Activated T-helper 1 cell treated with anti-CD3 and anti-CD28 coated beads, Interleukin-12 subunit alpha, Interleukin-12 subunit beta, Interleukin-2, Interleukin-4 antibody, amounts not matched to agents 30 ng/mL and 10 ng/mL and 1 ng/mL, durations not matched to agents 14 hours and 24 hours and 36 hours (primary cell): ENCODE results near the gene SCARF2. TPM values are rescaled to one million over a fixed set of nuclear protein-coding genes. Genes with fewer than 3 reads are reported as not detected.
A peak's percentile ranks its signal among the peaks of the same experiment; 100 is the strongest.
"Not testable (repeated sequence)": the region's sequence is repeated elsewhere in the genome, so short reads cannot be mapped to it uniquely, and the experiment has no call there.

Experiments used
- DNase-seq: peaks from one replicate; pipeline ENCODE4 v3.0.0; 2021; ENCODE audit warnings: low spot score
- H3K27ac Mint-ChIP-seq: one replicate; pipeline ENCODE4 v1.8.0; 2021; ENCODE audit warnings: mild to moderate bottlenecking, mixed read lengths
- H3K27me3 Mint-ChIP-seq: one replicate; pipeline ENCODE4 v1.8.0; 2022; ENCODE audit warnings: mild to moderate bottlenecking, moderate library complexity, mixed read lengths; ENCODE audit not compliant: insufficient read depth
- H3K36me3 Mint-ChIP-seq: one replicate; pipeline ENCODE4 v1.8.0; 2021; ENCODE audit warnings: low read depth, mixed read lengths
- H3K4me1 Mint-ChIP-seq: one replicate; pipeline ENCODE4 v1.8.0; 2021; ENCODE audit warnings: low read depth, mixed read lengths
- H3K4me3 Mint-ChIP-seq: one replicate; pipeline ENCODE4 v1.8.0; 2021; ENCODE audit warnings: mild to moderate bottlenecking, moderate library complexity, mixed read lengths
- H3K9me3 Mint-ChIP-seq: one replicate; pipeline ENCODE4 v1.8.0; 2021; ENCODE audit warnings: mixed read lengths
- intact Hi-C: fragments of 100-400 bp; cut with micrococcal nuclease; formaldehyde crosslinking; loops from one replicate; pipeline ENCODE4 v1.15.1; 2024
- total RNA-seq: library from RNA; stranded (reverse); gene quantifications from 2 replicates; pipeline ENCODE4 v1.2.3, GENCODE V29; 2022

SCARF2 gene, protein sequence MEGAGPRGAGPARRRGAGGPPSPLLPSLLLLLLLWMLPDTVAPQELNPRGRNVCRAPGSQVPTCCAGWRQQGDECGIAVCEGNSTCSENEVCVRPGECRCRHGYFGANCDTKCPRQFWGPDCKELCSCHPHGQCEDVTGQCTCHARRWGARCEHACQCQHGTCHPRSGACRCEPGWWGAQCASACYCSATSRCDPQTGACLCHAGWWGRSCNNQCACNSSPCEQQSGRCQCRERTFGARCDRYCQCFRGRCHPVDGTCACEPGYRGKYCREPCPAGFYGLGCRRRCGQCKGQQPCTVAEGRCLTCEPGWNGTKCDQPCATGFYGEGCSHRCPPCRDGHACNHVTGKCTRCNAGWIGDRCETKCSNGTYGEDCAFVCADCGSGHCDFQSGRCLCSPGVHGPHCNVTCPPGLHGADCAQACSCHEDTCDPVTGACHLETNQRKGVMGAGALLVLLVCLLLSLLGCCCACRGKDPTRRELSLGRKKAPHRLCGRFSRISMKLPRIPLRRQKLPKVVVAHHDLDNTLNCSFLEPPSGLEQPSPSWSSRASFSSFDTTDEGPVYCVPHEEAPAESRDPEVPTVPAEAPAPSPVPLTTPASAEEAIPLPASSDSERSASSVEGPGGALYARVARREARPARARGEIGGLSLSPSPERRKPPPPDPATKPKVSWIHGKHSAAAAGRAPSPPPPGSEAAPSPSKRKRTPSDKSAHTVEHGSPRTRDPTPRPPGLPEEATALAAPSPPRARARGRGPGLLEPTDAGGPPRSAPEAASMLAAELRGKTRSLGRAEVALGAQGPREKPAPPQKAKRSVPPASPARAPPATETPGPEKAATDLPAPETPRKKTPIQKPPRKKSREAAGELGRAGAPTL
- 0.24 and 0.41 TPM in 2 replicates for total RNA-seq

DNA sequence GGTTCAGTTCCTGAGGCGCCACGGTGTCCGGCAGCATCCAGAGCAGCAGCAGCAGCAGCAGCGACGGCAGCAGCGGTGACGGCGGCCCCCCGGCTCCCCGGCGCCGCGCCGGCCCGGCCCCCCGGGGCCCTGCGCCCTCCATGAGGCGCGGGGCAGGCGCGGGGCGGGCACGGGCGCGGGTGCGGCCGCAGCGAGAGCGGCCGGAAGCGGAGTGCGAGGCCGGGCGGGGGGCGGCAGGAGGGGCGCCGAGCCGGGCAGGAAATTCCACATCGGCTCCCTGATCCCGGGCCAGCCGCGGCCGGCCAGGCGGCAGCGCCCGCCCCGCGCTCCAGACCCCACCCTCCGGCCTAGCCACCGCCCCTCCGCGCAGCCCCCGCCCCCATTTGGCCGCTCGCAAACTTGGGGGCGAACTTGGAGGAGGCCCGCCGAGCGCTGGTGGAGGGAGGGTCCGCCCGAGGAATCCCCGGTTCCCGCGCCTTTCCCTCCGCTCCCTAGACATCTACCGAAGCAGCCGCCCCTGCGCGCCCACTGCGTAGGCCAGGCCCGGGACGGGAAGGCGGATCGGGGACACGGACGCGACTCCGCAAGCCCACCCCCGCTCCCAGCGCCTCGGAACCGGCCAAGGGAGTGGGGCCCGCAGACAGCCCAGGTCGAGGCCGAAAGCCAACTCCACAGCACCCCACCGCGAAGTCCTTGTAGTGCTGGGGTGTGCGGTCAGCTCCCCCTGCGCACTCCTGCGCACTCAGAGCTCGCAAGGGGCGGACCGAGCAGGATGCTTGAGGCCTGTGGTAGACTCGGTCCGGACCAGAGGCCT lies at the start of gene SCARF2:
Gene SCARF2, minus strand, starts transcription at position 213 of the 814 bp plus-strand sequence. Its CDS starts 71 bp downstream, at position 142.
- Mint-ChIP-seq H3K27me3 (peaks cover 48% of the 10 kb centered on the region), H3K4me3 (peak within 1 kb of the TSS; percentile 56), H3K4me1 (peaks cover 5% of the 10 kb centered on the region), H3K27ac (no peak within 1 kb of the TSS), H3K36me3 (peaks cover 7% of the 10 kb centered on the region), H3K9me3 (no peaks in the 10 kb centered on the region)
- intact Hi-C loops, result loop anchor here (1.0 to 10.0 kb wide), 2 partner anchors 9 to 463 kb away; no protein-coding TSS in a partner anchor
- no peak for DNase-seq

- no peak overlapping the region for H3K4me3 Mint-ChIP-seq
- H3K36me3 Mint-ChIP-seq, result peaks cover 10% of the 10 kb centered on the region
- H3K4me1 Mint-ChIP-seq, result peaks cover 15% of the 10 kb centered on the region
- H3K9me3 Mint-ChIP-seq, result no peaks in the 10 kb centered on the region
- no peak for DNase-seq
- intact Hi-C loops, result no loop called here
- H3K27ac Mint-ChIP-seq, result no peak overlapping the region
- H3K27me3 Mint-ChIP-seq, result no peaks in the 10 kb centered on the region
These were observed 48.6 kb upstream of the SCARF2 start for GRCh38 chr22:20486229-20486628.

GRCh38 chr22:20484948-20485683 lies 47.5 kb upstream of the SCARF2 start:
- H3K27ac Mint-ChIP-seq, result no peak overlapping the region
- peaks cover 10% of the 10 kb centered on the region for H3K36me3 Mint-ChIP-seq
- H3K4me3 Mint-ChIP-seq, result no peak overlapping the region
- peaks cover 3% of the 10 kb centered on the region for H3K4me1 Mint-ChIP-seq
- H3K9me3 Mint-ChIP-seq, result no peaks in the 10 kb centered on the region
- DNase-seq, result no peak
- intact Hi-C loops, result no loop called here
- no peaks in the 10 kb centered on the region for H3K27me3 Mint-ChIP-seq

DNA sequence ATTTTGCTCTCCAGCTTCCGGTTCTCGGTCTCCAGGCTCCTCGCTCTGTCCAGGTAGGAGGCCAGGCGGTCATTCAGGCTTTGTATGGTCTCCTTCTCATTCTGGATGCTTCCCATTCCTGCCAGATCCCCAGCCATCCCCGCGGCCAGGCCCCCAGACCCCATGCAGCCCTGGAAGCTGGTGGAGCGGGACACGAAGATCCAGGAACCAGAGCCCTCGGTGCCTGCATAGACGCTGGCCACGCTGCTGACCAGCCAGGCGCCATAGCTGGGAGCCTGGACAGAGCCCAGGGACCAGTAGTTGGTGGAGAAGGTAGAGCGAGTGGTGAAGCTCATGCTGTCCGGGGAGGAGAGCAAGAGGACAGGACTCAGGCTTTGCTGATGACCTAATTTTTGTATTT lies 46.1 kb upstream of the SCARF2 start:
- no peaks in the 10 kb centered on the region for H3K4me1 Mint-ChIP-seq
- H3K27me3 Mint-ChIP-seq, result no peaks in the 10 kb centered on the region
- intact Hi-C loops, result no loop called here
- no peak overlapping the region for H3K27ac Mint-ChIP-seq
- no peaks in the 10 kb centered on the region for H3K9me3 Mint-ChIP-seq
- no peak for DNase-seq
- H3K4me3 Mint-ChIP-seq, result no peak overlapping the region
- peaks cover 12% of the 10 kb centered on the region for H3K36me3 Mint-ChIP-seq

- intact Hi-C loops, H3K4me1 Mint-ChIP-seq, DNase-seq, H3K4me3 Mint-ChIP-seq, H3K27me3 Mint-ChIP-seq, H3K27ac Mint-ChIP-seq, H3K9me3 Mint-ChIP-seq: not testable (repeated sequence)
- peaks cover 10% of the 10 kb centered on the region for H3K36me3 Mint-ChIP-seq
These were observed 45.5 kb upstream of the SCARF2 start for GRCh38 chr22:20483143-20483506.

DNA sequence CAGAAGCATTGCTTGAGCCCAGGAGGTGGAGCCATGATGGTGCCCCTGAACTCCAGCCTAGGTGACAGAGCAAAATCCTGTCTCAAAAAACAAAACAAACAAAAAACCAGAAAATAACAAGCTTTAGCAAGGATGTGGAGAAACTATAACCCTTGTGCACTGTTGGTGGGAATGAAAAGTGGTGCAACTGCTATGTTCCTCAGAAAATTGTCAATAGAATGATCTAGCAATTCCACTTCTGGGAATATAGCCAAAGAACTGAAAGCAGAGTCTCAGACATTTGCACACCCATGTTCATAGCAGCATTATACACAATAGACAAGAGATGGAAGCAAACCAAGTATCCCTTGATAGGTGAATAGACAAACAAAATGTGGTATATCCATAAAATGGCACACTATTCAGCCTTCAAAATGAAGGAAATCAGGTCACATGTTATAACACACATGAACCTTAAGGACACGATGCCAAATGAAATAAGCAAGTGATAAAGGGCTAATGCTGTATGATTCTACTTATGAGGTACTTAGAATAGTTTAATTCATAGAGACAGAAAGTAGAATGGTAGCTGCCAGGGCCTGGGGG lies 42.1 kb upstream of the SCARF2 start:
- no peak for DNase-seq
- peaks cover 9% of the 10 kb centered on the region for H3K4me1 Mint-ChIP-seq
- no peaks in the 10 kb centered on the region for H3K27me3 Mint-ChIP-seq
- H3K9me3 Mint-ChIP-seq, result no peaks in the 10 kb centered on the region
- intact Hi-C loops, result no loop called here
- H3K27ac Mint-ChIP-seq, result no peak overlapping the region
- H3K4me3 Mint-ChIP-seq, result no peak overlapping the region
- H3K36me3 Mint-ChIP-seq, result peaks cover 6% of the 10 kb centered on the region

DNA sequence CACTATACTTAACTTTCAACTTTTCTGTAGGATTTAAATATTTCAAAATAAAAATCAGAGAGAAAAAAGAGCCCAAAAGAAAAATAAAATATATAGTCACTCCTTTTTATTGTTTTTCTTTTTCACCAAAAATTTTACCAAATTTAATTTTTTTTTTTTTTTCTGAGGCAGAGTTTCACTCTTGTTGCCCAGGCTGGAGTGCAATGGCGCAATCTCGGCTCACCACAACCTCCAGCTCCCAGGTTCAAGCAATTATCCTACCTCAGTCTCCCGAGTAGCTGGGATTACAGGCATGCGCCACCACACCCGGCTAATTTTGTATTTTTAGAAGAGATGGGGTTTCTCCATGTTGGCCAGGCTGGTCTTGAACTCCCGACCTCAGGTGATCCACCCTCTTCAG lies 40.4 kb upstream of the SCARF2 start:
- H3K27me3 Mint-ChIP-seq, intact Hi-C loops, H3K36me3 Mint-ChIP-seq, H3K4me3 Mint-ChIP-seq, H3K27ac Mint-ChIP-seq, DNase-seq, H3K9me3 Mint-ChIP-seq: not testable (repeated sequence)
- peaks cover 11% of the 10 kb centered on the region for H3K4me1 Mint-ChIP-seq

GRCh38 chr22:20475569-20475968 lies 37.9 kb upstream of the SCARF2 start:
- not testable (repeated sequence) for H3K27ac Mint-ChIP-seq, H3K36me3 Mint-ChIP-seq, DNase-seq, H3K4me3 Mint-ChIP-seq, H3K9me3 Mint-ChIP-seq, H3K27me3 Mint-ChIP-seq
- intact Hi-C loops, result loop anchor here (1.0 kb wide), 3 partner anchors 11 to 21 kb away; no protein-coding TSS in a partner anchor
- H3K4me1 Mint-ChIP-seq, result peaks cover 11% of the 10 kb centered on the region

GRCh38 chr22:20475115-20475436 lies 37.5 kb upstream of the SCARF2 start:
- Mint-ChIP-seq H3K27me3 (no peaks in the 10 kb centered on the region), H3K4me1 (peaks cover 11% of the 10 kb centered on the region), H3K4me3 (peak overlapping the region; percentile 2), H3K9me3 (no peaks in the 10 kb centered on the region), H3K27ac (peak overlapping the region; percentile 48), H3K36me3 (peaks cover 8% of the 10 kb centered on the region)
- intact Hi-C loops, result loop anchor here (1.0 kb wide), 3 partner anchors 11 to 21 kb away; no protein-coding TSS in a partner anchor
- DNase-seq, result no peak

GRCh38 chr22:20472629-20473442 lies 35.2 kb upstream of the SCARF2 start:
- H3K9me3 Mint-ChIP-seq, result no peaks in the 10 kb centered on the region

GRCh38 chr22:20471126-20471833 lies 33.7 kb upstream of the SCARF2 start:
- intact Hi-C loops, result no loop called here
- Mint-ChIP-seq H3K36me3 (peaks cover 9% of the 10 kb centered on the region), H3K9me3 (no peaks in the 10 kb centered on the region), H3K4me1 (peaks cover 11% of the 10 kb centered on the region), H3K4me3 (no peak overlapping the region), H3K27me3 (no peaks in the 10 kb centered on the region), H3K27ac (no peak overlapping the region)
- no peak for DNase-seq

More at GRCh38 chr22:20472629-20473442, 35.2 kb upstream of the SCARF2 start:
- H3K27me3 Mint-ChIP-seq, result no peaks in the 10 kb centered on the region
- peaks cover 9% of the 10 kb centered on the region for H3K36me3 Mint-ChIP-seq
- H3K27ac Mint-ChIP-seq, result no peak overlapping the region
- H3K4me3 Mint-ChIP-seq, result no peak overlapping the region
- intact Hi-C loops, result no loop called here
- no peak for DNase-seq
- peaks cover 11% of the 10 kb centered on the region for H3K4me1 Mint-ChIP-seq
